GM12878 (cell line): Measurements from ENCODE around the gene LACTBL1. TPM values are rescaled to one million over a fixed set of nuclear protein-coding genes. Genes with fewer than 3 reads are reported as not detected.
"Not testable (repeated sequence)": the region's sequence is repeated elsewhere in the genome, so short reads cannot be mapped to it uniquely, and the experiment has no call there.

ENCODE experiments used
- ATAC-seq: fragments of 200-7000 bp; cut with Tn5 transposase; 3 replicates; pipeline ENCODE4 v1.9.1; 2020; ENCODE audit warnings: mild to moderate bottlenecking, moderate library complexity
- BruUV-seq: library from RNA; stranded (reverse); fragments of 400-500 nt; replicated peaks from 2 replicates; lab custom pipeline; 2021; lab: Mats Ljungman, UMichigan
- CTCF ChIA-PET: fragments of 300-600 bp; sonication (Branson Sonifier 250); formaldehyde crosslinking; extraction: SDS; loops from one replicate; lab custom pipeline; 2021; ENCODE audit warnings: inconsistent platforms; lab: Yijun Ruan, JAX
- POLR2A ChIA-PET: fragments of 350-600 bp; formaldehyde crosslinking; extraction: SDS; loops from one replicate; lab custom pipeline; 2021; ENCODE audit warnings: inconsistent platforms; lab: Charles Lee
- RAD21 ChIA-PET: fragments of 300-600 bp; sonication (Branson Sonifier 250); formaldehyde crosslinking; loops from one replicate; lab custom pipeline; 2023; ENCODE audit warnings: antibody characterized with exemption; ENCODE audit not compliant: unreplicated experiment; lab: Charles Lee
- SMC1A ChIA-PET: fragments of 300-600 bp; sonication (Branson Sonifier 250); formaldehyde crosslinking; loops from one replicate; lab custom pipeline; 2023; ENCODE audit not compliant: unreplicated experiment, uncharacterized antibody; lab: Charles Lee
- DNase-seq: peaks from one replicate; pipeline ENCODE4 v3.0.0-alpha.2; 2011; ENCODE audit warnings: low read depth, low spot score
- FAIRE-seq: peaks from 3 replicates; lab custom pipeline; 2011; peaks lifted over from hg19 to GRCh38; lab: Jason Lieb, UNC
- H2AFZ ChIP-seq: 2 replicates; pipeline ENCODE4 v1.6.0; 2011; ENCODE audit warnings: low read depth, low read length, control low read depth; ENCODE audit not compliant: control insufficient read depth
- H3K27ac ChIP-seq: 2 replicates; pipeline ENCODE4 v1.5.1; 2011; ENCODE audit warnings: control low read depth; ENCODE audit not compliant: control insufficient read depth, insufficient read depth
- H3K27me3 ChIP-seq, 2 experiments: replicated peaks in 1 of 2; 2 replicates each; pipeline versions ENCODE4 v1.6.0 to v1.6.1; 2011; ENCODE audit warnings: low read length in 1 of 2; ENCODE audit not compliant: control insufficient read depth in 2 of 2, insufficient read depth in 2 of 2
- H3K36me3 ChIP-seq, 2 experiments: 2 replicates each; pipeline ENCODE4 v1.5.1; 2011; ENCODE audit warnings: low read length in 1 of 2; ENCODE audit not compliant: control insufficient read depth in 2 of 2, insufficient read depth in 2 of 2
- H3K4me1 ChIP-seq: 2 replicates; pipeline ENCODE4 v1.6.1; 2011; ENCODE audit warnings: mild to moderate bottlenecking, low read length, moderate library complexity, mixed read lengths; ENCODE audit not compliant: control insufficient read depth, insufficient read depth
- H3K4me2 ChIP-seq: 2 replicates; pipeline ENCODE4 v1.6.0; 2011; ENCODE audit warnings: control low read depth; ENCODE audit not compliant: control insufficient read depth, insufficient read depth
- H3K4me3 ChIP-seq: fragments of 200-600 bp; sonication (generic); 2 replicates; pipeline ENCODE4 v1.5.1; 2016
- H3K79me2 ChIP-seq: 2 replicates; pipeline ENCODE4 v1.6.0; 2011; ENCODE audit warnings: low read length; ENCODE audit not compliant: control insufficient read depth, insufficient read depth
- H3K9ac ChIP-seq: 2 replicates; pipeline ENCODE4 v1.8.0; 2011; ENCODE audit warnings: low read length, control low read depth, mixed read lengths; ENCODE audit not compliant: control insufficient read depth, insufficient read depth
- H3K9me3 ChIP-seq: replicated peaks from 3 replicates; pipeline ENCODE4 v1.5.1; 2011; ENCODE audit warnings: mild to moderate bottlenecking, low read length; ENCODE audit not compliant: control insufficient read depth, insufficient read depth
- H4K20me1 ChIP-seq: 2 replicates; pipeline ENCODE4 v1.6.0; 2011; ENCODE audit not compliant: control insufficient read depth, insufficient read depth
- BRCA1 ChIP-seq: IDR thresholded peaks from 2 replicates; pipeline ENCODE4 v1.6.1; 2011; ENCODE audit warnings: low read depth, low read length, improper control_type of control experiment
- CBFB ChIP-seq: IDR thresholded peaks from 2 replicates; pipeline ENCODE4 v1.6.1; 2016; ENCODE audit warnings: antibody characterized with exemption, low read depth
- EP300 ChIP-seq, 2 experiments: fragments of 150-350 bp in 1 of 2; IDR thresholded peaks; 2 replicates each; pipeline ENCODE4 v1.6.1; 2011 to 2012; ENCODE audit warnings: low read depth in 2 of 2, low read length in 2 of 2, borderline replicate concordance in 1 of 2, improper control_type of control experiment in 1 of 2, inconsistent platforms in 1 of 2; ENCODE audit not compliant: control insufficient read depth in 1 of 2
- FOXK2 ChIP-seq: fragments of 450-650 bp; IDR thresholded peaks from 2 replicates; pipeline ENCODE4 v1.6.1; 2017; ENCODE audit warnings: mild to moderate bottlenecking, moderate library complexity
- FOXM1 ChIP-seq: IDR thresholded peaks from 2 replicates; pipeline ENCODE4 v1.6.1; 2012; ENCODE audit warnings: low read depth, mild to moderate bottlenecking, inconsistent platforms, low read length, moderate library complexity
- HCFC1 ChIP-seq: fragments of 150-350 bp; IDR thresholded peaks from 2 replicates; pipeline ENCODE4 v1.6.1; 2014; ENCODE audit warnings: low read length
- NFIC ChIP-seq: IDR thresholded peaks from 2 replicates; pipeline ENCODE4 v1.6.1; 2012; ENCODE audit warnings: low read depth, mild to moderate bottlenecking, inconsistent platforms, low read length, moderate library complexity
- PAX5 ChIP-seq: IDR thresholded peaks from 2 replicates; pipeline ENCODE4 v1.6.1; 2011; ENCODE audit warnings: low read depth, low read length, borderline replicate concordance
- PML ChIP-seq: IDR thresholded peaks from 2 replicates; pipeline ENCODE4 v1.6.1; 2012; ENCODE audit warnings: low read length, inconsistent platforms
- POLR2A ChIP-seq: IDR thresholded peaks from 2 replicates; pipeline ENCODE4 v1.6.1; 2011; ENCODE audit warnings: low read depth, mild to moderate bottlenecking, low read length
- POLR2AphosphoS5 ChIP-seq: IDR thresholded peaks from 2 replicates; pipeline ENCODE4 v1.6.1; 2011; ENCODE audit warnings: mild to moderate bottlenecking, low read length, inconsistent platforms
- SIN3A ChIP-seq: IDR thresholded peaks from 2 replicates; pipeline ENCODE4 v1.6.1; 2012; ENCODE audit warnings: low read depth, low read length, improper control_type of control experiment
- TAF1 ChIP-seq: IDR thresholded peaks from 2 replicates; pipeline ENCODE4 v1.6.1; 2011; ENCODE audit warnings: mild to moderate bottlenecking, low read depth, low read length, borderline replicate concordance
- ZSCAN29 ChIP-seq: fragments of 450-650 bp; IDR thresholded peaks from 2 replicates; pipeline ENCODE4 v1.6.1; 2017; ENCODE audit warnings: mild to moderate bottlenecking, moderate library complexity
- WGBS: methylation state at CpG from one replicate; pipeline ENCODE4 v1.1.6; 2016; ENCODE audit warnings: low lambda C conversion rate; ENCODE audit not compliant: insufficient replicate concordance, insufficient coverage; ENCODE audit errors: missing lambda C conversion rate; 5-methylcytosine and 5-hydroxymethylcytosine counted together
- in situ Hi-C: fragments of 300-500 bp; cut with MboI; formaldehyde crosslinking; loops from 9 replicates; pipeline ENCODE4 v1.14.3; 2018; ENCODE audit warnings: mixed read lengths
- intact Hi-C: fragments of 100-400 bp; cut with micrococcal nuclease; formaldehyde crosslinking; loops from one replicate; pipeline ENCODE4 v1.14.2; 2022; ENCODE audit not compliant: unreplicated experiment
- polyA plus RNA-seq, 11 experiments: library from polyadenylated mRNA; depleted of rRNA in 4 of 11; unstranded in 6 of 11; stranded (reverse) in 5 of 11; fragments of >200 nt; fragmentation: Nextera tagmentation in 4 of 11; fragmentation: Illumina TruSeq in 1 of 11; extraction: Ambion mirVana in 4 of 11; extraction: Trizol in 1 of 11; gene quantifications; 1 replicate in 1 of 11; 2 replicates in 10 of 11; pipeline versions ENCODE4 v1.2.1 to v1.2.3, GENCODE V29; 2011 to 2016; ENCODE audit warnings: inconsistent platforms in 2 of 11, missing spikeins in 2 of 11, low read depth in 1 of 11
- total RNA-seq, 4 experiments: library from RNA; depleted of rRNA in 3 of 4; stranded (reverse); fragments of >200 nt in 3 of 4; fragmentation: Illumina TruSeq in 1 of 4; extraction: Trizol in 1 of 4; gene quantifications; 2 replicates each; pipeline versions ENCODE4 v1.2.1 to v1.2.3, GENCODE V29; 2013 to 2021
- TF ChIP-seq, protein P1 (sequence below): fragments of 450-650 bp; IDR thresholded peaks from 2 replicates; pipeline ENCODE4 v1.6.1; 2016; ENCODE audit warnings: mild to moderate bottlenecking
- TF ChIP-seq, protein P2 (sequence below): IDR thresholded peaks from 2 replicates; pipeline ENCODE4 v1.6.1; 2011; ENCODE audit warnings: low read depth, low read length, improper control_type of control experiment, borderline replicate concordance

Gene LACTBL1
- total and polyA plus RNA-seq, 10 of the 15 experiments (the other 5 are each of a cell fraction or from before 2014, with no cell fraction given), result 0.08 TPM; not detected in 9

DNA sequence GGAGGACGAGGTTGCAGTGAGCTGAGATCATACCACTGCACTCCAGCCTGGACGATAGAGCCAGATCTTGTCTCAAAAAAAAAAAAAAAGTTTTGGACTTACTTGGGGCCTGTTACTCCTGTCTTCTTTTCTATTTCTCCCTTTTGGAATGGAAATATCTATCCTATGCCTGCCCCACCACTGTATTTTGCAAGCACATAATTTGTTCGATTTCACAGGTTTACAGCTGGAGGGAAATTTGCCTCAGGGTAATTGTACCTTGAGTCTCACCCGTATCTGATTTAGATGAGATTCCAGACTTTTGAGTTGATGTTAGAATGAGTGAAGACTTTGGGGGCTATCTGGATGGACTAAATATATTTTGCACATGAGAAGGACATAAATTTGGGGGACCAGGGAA is 34.4 kb upstream of the LACTBL1 start:
- BruUV-seq, result no TSS peak
- Histone ChIP-seq H3K4me2 (no peak overlapping the region), H3K27ac (no peak overlapping the region), H3K79me2 (no peaks in the 10 kb centered on the region), H3K9me3 (no peaks in the 10 kb centered on the region), H3K36me3 (no peaks in the 10 kb centered on the region), H4K20me1 (no peaks in the 10 kb centered on the region), H3K4me1 (peaks cover 3% of the 10 kb centered on the region; the same call in 1 of the 2 replicates), H2AFZ (no peak overlapping the region), H3K9ac (no peak overlapping the region), H3K4me3 (no peak overlapping the region), H3K27me3 (no peaks in the 10 kb centered on the region)
- ChIA-PET RAD21 (no interaction called here), CTCF (no interaction called here), POLR2A (interaction anchor here (0.7 kb wide), 1 partner anchor 83 kb away, joined by 3 read pairs; no protein-coding TSS in a partner anchor), SMC1A (no interaction called here)
- DNase-seq, result no peak
- intact Hi-C loops (no loop called here), in situ Hi-C loops (no loop called here)
- no peak for FAIRE-seq
- TF ChIP-seq FOXM1 (no peak), BRCA1 (no peak), PML (no peak), EP300 (IDR thresholded peaks at IDR 0.05; ENCODE audit: borderline replicate concordance in 1 of 2, control insufficient read depth in 1 of 2, low read depth in 2 of 2, low read length in 2 of 2) (no peak), TAF1 (no peak), CBFB (no peak), POLR2A (no peak), ZSCAN29 (no peak), PAX5 (no peak), POLR2AphosphoS5 (no peak), FOXK2 (no peak), HCFC1 (no peak), NFIC (no peak), SIN3A (no peak)
- TF ChIP-seq, protein P1, sequence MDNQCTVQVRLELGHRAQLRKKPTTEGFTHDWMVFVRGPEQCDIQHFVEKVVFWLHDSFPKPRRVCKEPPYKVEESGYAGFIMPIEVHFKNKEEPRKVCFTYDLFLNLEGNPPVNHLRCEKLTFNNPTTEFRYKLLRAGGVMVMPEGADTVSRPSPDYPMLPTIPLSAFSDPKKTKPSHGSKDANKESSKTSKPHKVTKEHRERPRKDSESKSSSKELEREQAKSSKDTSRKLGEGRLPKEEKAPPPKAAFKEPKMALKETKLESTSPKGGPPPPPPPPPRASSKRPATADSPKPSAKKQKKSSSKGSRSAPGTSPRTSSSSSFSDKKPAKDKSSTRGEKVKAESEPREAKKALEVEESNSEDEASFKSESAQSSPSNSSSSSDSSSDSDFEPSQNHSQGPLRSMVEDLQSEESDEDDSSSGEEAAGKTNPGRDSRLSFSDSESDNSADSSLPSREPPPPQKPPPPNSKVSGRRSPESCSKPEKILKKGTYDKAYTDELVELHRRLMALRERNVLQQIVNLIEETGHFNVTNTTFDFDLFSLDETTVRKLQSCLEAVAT, result no peak
- TF ChIP-seq, protein P2, sequence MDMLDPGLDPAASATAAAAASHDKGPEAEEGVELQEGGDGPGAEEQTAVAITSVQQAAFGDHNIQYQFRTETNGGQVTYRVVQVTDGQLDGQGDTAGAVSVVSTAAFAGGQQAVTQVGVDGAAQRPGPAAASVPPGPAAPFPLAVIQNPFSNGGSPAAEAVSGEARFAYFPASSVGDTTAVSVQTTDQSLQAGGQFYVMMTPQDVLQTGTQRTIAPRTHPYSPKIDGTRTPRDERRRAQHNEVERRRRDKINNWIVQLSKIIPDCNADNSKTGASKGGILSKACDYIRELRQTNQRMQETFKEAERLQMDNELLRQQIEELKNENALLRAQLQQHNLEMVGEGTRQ, result no peak
- 53% methylated on average over 4 of the region's 4 CpGs for WGBS
- ATAC-seq, result no peak

DNA sequence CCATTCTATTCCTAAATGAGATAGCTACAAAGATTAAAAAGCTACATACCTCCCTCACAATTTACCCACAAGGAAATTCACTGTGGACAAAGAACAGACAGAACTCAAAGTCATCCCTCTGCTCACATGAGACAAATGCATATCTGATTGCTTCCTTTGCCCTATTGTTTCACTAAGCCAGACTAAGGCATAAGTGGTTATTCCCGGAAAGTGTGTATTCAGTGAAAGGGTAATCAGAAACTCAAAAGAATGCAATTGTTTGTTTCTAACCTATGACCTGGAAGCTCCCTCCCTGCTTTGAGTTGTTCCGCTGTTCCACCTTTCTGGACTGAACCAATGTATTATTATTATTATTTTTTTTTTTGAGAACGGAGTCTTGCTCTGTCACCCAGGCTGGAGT is 32.1 kb upstream of the LACTBL1 start:
- H3K36me3 ChIP-seq, H3K4me3 ChIP-seq, H3K4me2 ChIP-seq, H4K20me1 ChIP-seq, FAIRE-seq, CTCF ChIA-PET, H3K9me3 ChIP-seq, H3K27ac ChIP-seq, H3K79me2 ChIP-seq, H3K9ac ChIP-seq, H2AFZ ChIP-seq, ATAC-seq, H3K27me3 ChIP-seq, H3K4me1 ChIP-seq, SMC1A ChIA-PET, intact Hi-C loops, in situ Hi-C loops, POLR2A ChIA-PET, BruUV-seq, RAD21 ChIA-PET, DNase-seq: not testable (repeated sequence)
- 82% methylated on average over 3 of the region's 3 CpGs for WGBS
